ENCODE measurements around the gene PRDM9.
"Not testable (repeated sequence)": the region's sequence is repeated elsewhere in the genome, so short reads cannot be mapped to it uniquely, and the experiment has no call there.

The PRDM9 gene

DNA sequence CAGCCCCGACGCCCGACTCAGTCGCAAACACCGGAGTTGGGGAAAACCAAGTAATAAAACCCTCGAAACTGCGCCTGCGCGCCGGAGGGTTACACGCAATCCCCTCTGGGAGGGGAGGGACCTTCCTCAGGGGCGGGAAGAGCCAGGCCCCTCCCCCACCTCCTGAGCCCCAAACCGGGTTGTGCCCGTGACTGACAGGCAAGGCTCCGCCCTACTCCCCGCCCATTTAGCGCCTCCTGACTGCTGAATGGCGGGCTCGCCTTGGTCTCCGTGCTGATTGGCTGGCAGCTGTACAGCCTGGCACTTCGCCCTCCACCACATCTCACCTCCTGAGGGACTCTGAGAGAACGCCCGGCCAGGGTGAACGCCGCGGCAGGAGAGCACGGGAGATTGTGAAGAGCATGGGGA, at the start of gene PRDM9:
PRDM9 (plus strand) TSS at position 332 of the 408 bp plus-strand sequence. CDS start 1,425 bp downstream, outside the sequence.
- in situ Hi-C loops (cut with MboI; ENCODE audit: low sequenced_read_pairs) = no loop called here

DNA sequence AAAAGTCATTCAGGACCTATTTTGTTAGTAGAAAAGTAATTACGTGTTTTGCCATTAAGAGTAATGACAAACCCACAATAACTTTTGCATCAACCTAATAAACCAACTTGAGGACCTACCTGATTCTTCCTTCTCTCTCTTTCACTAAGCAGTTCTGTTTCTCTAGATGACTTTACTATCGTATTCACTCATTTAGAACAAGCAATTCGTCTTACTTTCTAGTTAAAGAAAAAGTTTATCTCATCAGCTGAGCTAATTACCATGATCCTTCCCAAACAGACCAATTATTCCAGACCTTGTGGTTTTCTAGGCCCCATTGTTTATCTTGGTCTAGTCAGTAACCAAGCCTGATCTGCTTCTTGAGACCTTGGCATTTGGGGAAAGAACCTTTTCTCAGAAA, 49.6 kb upstream of the PRDM9 start:
- in situ Hi-C loops (cut with MboI; ENCODE audit: low sequenced_read_pairs) = no loop called here

- in situ Hi-C loops (cut with MboI; ENCODE audit: low sequenced_read_pairs) = no loop called here
Observed at GRCh38 chr5:23459214-23459613, 48.2 kb upstream of the PRDM9 start.

DNA sequence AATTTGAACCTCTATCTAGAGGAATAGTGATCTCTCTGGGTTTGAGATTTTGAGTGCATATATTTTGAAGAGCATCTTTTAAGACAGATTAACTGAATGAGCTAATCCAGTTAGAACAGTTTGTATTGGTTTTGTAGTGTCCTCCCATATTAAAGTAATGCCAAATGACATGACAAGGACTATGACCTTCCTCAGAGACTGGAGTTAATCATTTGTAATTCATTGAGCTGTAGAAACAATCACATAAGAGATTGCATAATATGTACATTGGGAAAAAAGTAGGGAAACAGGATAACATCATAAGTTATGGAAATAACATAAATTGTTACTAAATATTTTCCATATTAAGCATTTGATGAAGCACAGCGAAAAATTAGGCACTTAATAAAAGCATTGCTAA, 45.8 kb upstream of the PRDM9 start:
- in situ Hi-C loops (cut with MboI; ENCODE audit: low sequenced_read_pairs) = no loop called here

DNA sequence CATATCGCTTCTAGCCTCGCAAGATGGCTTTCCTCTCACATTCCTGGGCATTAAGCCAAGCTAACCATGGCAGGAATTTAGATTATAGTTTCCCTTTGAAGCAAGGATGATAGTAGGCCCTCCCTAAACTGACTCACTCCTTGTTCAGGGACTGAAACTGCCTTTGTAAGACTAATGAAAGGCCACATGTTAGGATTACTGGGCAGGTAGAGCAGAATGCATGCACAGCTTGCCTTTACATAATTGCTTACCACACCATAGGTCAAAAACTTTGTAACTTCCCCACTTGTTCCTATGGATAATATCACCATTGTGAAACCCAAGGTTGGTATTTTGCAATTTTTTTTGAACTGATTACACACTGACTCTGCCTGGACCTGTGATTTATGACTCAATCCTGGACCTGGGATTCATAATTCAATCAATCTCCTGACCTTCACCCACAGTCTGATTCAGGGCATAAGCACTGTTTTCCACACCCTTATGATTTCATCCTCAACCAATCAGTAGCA, 41.0 kb upstream of the PRDM9 start:
- in situ Hi-C loops (cut with MboI; ENCODE audit: low sequenced_read_pairs) = no loop called here

DNA sequence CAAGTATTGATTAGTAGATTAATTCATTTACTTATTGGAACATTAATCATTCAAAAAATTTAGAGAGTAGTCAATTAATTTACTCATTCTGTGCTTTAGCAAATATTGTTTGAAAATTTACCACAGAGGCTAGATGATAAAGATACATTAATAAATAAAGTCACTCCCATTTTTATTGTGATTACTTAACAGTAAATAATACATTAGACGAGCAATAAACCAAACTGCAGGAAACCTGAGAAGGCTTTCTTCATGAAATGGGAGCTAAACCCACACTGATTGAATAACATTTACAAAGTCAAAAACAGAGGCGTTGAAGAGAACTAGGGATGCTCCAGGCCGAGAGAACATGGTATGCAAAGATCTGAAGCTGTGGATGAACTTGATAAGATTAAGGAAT, 38.8 kb upstream of the PRDM9 start:
- in situ Hi-C loops (cut with MboI; ENCODE audit: low sequenced_read_pairs) = no loop called here

- in situ Hi-C loops (cut with MboI; ENCODE audit: low sequenced_read_pairs) = no loop called here
Observed at GRCh38 chr5:23473915-23474314, 33.5 kb upstream of the PRDM9 start.

DNA sequence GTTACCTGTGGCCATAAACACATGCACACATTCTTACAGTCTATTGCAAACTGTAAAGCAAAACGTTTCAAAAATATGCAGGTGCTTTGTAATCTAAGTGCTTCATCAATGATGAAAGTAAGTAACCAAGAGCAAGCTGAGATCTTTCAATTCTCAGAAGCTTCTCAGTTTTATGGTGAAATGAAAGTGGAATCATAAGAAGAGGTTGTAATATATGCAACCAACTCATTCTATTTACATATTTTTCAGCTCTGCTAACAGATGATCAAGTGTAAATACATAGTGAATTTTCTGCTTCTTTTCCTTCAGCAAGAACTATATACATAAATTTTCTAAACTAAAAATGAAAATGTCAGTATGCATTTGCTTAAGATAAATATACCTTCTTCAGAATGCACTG, 33.1 kb upstream of the PRDM9 start:
- in situ Hi-C loops (cut with MboI; ENCODE audit: low sequenced_read_pairs) = no loop called here

GRCh38 chr5:23476580-23476979, 30.8 kb upstream of the PRDM9 start:
- in situ Hi-C loops (cut with MboI; ENCODE audit: low sequenced_read_pairs) = no loop called here

- in situ Hi-C loops (cut with MboI; ENCODE audit: low sequenced_read_pairs) = no loop called here
Observed at GRCh38 chr5:23482642-23483041, 24.8 kb upstream of the PRDM9 start.

- in situ Hi-C loops (cut with MboI; ENCODE audit: low sequenced_read_pairs) = no loop called here
Observed at GRCh38 chr5:23483090-23483489, 24.3 kb upstream of the PRDM9 start.

DNA sequence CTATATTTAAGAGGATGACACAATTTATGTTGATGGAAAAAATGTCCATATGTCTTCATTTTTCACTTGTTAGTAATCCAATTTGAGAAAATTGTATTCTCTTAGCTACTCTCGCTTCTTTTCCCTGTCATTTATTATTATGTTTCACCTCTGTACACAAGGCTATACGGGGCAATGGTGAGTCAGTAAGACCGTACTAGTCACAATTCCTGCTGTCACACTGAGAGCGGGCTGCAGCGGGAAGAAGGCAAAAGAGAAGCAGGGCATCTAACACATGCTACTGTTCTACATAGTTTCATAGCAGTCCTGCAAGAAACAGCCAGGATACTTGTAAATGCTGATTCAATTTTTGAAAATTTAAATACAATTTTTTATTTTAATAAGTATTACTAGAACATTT, 23.3 kb upstream of the PRDM9 start:
- in situ Hi-C loops (cut with MboI; ENCODE audit: low sequenced_read_pairs) = no loop called here

DNA sequence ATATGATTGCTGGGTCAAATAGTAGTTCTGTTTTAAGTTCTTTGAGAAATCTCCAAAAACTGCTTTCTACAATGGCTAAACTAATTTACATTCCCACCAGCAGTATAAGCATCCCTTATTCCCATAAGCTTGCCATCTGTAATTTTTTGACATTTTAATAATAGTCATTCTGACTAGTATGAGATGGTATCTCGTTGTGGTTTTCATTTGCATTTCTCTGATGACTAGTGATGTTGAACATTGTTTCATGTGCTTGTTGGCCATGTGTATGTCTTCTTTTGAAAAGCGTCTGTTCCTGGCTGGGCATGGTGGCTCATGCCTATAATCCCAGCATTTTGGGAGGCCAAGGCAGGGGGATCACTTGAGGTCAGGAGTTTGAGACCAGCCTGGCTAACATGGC, 21.2 kb upstream of the PRDM9 start:
- in situ Hi-C loops (cut with MboI; ENCODE audit: low sequenced_read_pairs) = not testable (repeated sequence)

GRCh38 chr5:23490993-23491392, 16.4 kb upstream of the PRDM9 start:
- in situ Hi-C loops (cut with MboI; ENCODE audit: low sequenced_read_pairs) = no loop called here

DNA sequence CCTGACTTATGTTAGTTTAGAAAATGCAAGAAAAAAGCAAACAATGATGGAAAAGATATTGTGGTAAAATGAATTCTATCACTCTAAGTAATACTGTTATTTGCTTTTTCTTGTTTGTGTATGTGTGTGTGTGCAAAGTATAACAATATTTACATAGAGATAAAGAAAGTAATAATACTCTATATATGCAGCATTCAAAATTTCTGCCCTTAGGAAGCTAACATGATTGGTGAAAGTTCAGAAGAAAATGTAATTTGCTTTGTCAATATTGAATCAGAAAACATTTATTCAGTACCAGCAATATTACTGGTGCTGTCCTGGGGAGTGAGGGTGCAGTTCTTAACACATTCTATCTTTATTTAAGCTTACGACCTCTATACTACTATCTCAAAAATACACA, 12.9 kb upstream of the PRDM9 start:
- in situ Hi-C loops (cut with MboI; ENCODE audit: low sequenced_read_pairs) = no loop called here

DNA sequence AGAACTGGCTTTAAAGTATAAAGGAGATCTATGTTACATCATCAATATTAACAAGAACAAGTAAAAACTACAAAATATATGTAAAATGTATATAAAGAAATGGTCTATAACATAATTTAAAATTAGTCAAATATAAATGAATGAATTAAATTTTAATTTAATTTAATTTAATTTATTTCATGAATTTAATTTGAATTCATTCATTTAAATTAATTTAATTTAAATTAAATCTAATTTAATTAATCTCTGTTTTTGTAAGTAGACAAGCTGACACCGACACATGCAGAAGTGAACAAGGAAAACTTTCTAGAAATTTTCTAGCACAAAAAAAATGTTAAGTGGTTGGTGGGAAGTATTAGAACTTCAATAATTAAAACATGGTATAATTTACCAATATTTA, 10.8 kb upstream of the PRDM9 start:
- in situ Hi-C loops (cut with MboI; ENCODE audit: low sequenced_read_pairs) = no loop called here

DNA sequence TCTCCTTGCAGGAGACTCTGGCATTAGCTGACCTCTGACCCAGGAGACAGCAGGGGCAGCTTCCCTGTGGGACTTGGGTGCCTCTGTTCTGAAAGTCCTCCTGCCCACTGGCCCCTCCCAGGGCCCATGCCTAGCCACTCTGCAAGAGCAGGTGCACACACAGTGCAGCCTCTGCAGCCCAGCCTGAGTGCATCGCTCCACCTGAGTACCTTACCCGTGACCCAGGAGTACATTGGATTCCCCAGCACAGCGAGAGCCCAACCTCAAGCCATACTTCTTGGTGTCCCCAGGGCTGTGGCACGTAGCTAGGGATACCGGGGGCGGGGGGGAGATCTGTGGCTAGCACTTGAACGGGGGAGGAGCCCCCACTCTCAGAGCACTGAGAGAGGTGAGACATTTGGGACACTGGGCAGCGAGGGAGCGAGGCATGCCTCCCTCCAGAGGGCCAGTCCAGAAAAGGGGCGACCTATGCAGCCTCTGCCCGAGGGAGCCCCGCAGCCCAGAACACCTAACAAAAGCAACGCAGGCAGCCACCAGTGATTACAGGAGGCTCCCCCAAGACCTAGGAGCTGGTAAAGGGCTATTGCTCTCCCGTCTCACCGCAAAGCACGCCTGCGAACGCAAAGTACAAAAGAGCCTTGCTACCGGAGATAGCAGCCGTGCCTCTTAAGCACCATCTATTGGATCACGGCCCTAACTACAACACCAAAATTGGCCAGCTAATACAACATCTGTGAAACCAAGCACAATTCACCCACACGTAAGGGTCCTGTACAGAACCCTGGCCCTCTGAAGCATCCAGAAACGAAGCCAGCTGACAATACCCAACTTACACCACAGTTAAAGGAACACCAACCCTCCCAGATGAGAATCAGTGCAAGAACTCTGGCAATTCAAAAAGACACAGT, 826 bp upstream of the PRDM9 start:
- in situ Hi-C loops (cut with MboI; ENCODE audit: low sequenced_read_pairs) = no loop called here

GRCh38 chr5:23510434-23510833, 3.0 kb downstream of the PRDM9 start:
- in situ Hi-C loops (cut with MboI; ENCODE audit: low sequenced_read_pairs) = not testable (repeated sequence)

DNA sequence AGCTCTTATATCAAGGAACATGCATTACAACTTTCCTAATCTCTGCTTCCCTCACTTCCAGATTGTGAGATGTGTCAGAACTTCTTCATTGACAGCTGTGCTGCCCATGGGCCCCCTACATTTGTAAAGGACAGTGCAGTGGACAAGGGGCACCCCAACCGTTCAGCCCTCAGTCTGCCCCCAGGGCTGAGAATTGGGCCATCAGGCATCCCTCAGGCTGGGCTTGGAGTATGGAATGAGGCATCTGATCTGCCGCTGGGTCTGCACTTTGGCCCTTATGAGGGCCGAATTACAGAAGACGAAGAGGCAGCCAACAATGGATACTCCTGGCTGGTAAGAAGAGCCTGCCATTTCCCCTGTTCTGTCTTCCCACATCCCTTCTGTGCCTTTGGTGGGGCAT, 15.1 kb downstream of the PRDM9 start:
- in situ Hi-C loops (cut with MboI; ENCODE audit: low sequenced_read_pairs) = no loop called here

DNA sequence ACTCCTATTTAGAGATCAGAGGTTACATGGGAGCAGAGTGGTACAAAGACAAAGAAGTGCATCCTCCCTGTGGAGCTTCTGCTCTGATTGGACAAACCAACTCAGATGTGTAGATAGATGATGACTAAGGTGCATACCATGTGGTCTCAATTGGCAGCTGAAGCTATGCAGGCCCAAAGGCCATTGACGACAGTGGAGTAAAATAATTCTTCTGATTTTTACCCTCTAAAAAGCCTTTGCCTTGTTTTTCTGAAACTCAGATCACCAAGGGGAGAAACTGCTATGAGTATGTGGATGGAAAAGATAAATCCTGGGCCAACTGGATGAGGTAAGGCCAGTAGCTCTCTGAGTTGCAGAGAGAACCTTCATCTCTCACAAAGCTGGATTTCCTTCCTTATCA, 15.6 kb downstream of the PRDM9 start:
- in situ Hi-C loops (cut with MboI; ENCODE audit: low sequenced_read_pairs) = no loop called here

GRCh38 chr5:23523998-23524397, 16.6 kb downstream of the PRDM9 start:
- in situ Hi-C loops (cut with MboI; ENCODE audit: low sequenced_read_pairs) = no loop called here

DNA sequence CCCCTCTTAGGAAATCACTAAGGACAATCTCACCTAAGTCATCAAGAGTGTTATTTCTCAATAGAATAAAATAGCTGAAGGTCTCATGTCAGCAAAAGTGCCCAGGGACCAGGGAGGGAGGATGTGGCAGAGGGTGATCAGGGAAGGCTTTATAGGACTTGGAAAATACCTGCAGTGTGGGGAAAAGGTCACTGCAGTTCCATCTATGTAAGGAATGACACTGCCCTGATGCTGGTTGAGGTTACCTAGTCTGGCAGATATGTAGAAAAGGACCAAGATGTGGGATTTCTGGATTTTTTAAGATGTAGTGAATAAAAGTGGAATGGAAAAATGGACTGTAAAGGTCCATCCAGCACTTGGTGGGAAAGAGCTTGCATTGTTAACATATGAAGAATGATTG, 18.3 kb downstream of the PRDM9 start:
- in situ Hi-C loops (cut with MboI; ENCODE audit: low sequenced_read_pairs) = no loop called here

DNA sequence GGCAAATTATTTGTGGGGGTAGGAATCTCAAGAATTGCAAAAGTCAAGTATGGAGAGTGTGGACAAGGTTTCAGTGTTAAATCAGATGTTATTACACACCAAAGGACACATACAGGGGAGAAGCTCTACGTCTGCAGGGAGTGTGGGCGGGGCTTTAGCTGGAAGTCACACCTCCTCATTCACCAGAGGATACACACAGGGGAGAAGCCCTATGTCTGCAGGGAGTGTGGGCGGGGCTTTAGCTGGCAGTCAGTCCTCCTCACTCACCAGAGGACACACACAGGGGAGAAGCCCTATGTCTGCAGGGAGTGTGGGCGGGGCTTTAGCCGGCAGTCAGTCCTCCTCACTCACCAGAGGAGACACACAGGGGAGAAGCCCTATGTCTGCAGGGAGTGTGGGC, 19.2 kb downstream of the PRDM9 start:
- in situ Hi-C loops (cut with MboI; ENCODE audit: low sequenced_read_pairs) = not testable (repeated sequence)
